Endothelial cell of umbilical vein (primary cell): ENCODE data around the gene LMO4. TPM values are rescaled to one million over a fixed set of nuclear protein-coding genes. Genes with fewer than 3 reads are reported as not detected.

Experiments
- BruUV-seq: library from RNA; stranded (reverse); fragments of 400-500 nt; replicated peaks from 2 replicates; lab custom pipeline; 2021; lab: Mats Ljungman, UMichigan
- CTCF ChIA-PET: fragments of 300-600, 350-600 bp; sonication (Branson Sonifier 250); formaldehyde crosslinking; loops from one replicate; lab custom pipeline; 2021; ENCODE audit warnings: antibody characterized with exemption, inconsistent platforms; lab: Charles Lee
- POLR2A ChIA-PET: fragments of 300-600, 350-600 bp; sonication (Branson Sonifier 250); formaldehyde crosslinking; loops from one replicate; lab custom pipeline; 2021; ENCODE audit warnings: antibody characterized with exemption, inconsistent platforms; lab: Charles Lee
- DNase-seq: peaks from one replicate; pipeline ENCODE4 v3.0.0-alpha.2; 2011; ENCODE audit warnings: low read depth, low spot score
- FAIRE-seq: peaks from 2 replicates; lab custom pipeline; 2011; peaks lifted over from hg19 to GRCh38; lab: Jason Lieb, UNC
- H2AFZ ChIP-seq: 2 replicates; pipeline ENCODE4 v1.6.0; 2012; ENCODE audit warnings: low read depth, low read length, control low read depth, inconsistent platforms
- H3K27ac ChIP-seq: 2 replicates; pipeline ENCODE4 v1.5.1; 2011; ENCODE audit warnings: low read depth, mild to moderate bottlenecking, control low read depth, low read length, moderate library complexity; ENCODE audit not compliant: insufficient read depth
- H3K27me3 ChIP-seq, 2 experiments: 2 replicates each; pipeline versions ENCODE4 v1.6.0 to v1.6.1; 2011; ENCODE audit warnings: low read length in 2 of 2, mixed read lengths in 1 of 2; ENCODE audit not compliant: control insufficient read depth in 2 of 2, insufficient read depth in 2 of 2
- H3K36me3 ChIP-seq, 2 experiments: 2 replicates in 1 of 2; 3 replicates in 1 of 2; pipeline ENCODE4 v1.5.1; 2011; ENCODE audit warnings: low read length in 2 of 2, mild to moderate bottlenecking in 1 of 2, moderate library complexity in 1 of 2; ENCODE audit not compliant: control insufficient read depth in 2 of 2, insufficient read depth in 2 of 2; ENCODE audit errors: extremely low read depth in 1 of 2
- H3K4me1 ChIP-seq: 3 replicates; pipeline ENCODE4 v1.5.1; 2011; ENCODE audit warnings: mild to moderate bottlenecking, low read length; ENCODE audit not compliant: control insufficient read depth, insufficient read depth; ENCODE audit errors: extremely low read depth
- H3K4me2 ChIP-seq: 2 replicates; pipeline ENCODE4 v1.6.1; 2011; ENCODE audit warnings: low read length, control low read depth, mixed read lengths; ENCODE audit not compliant: insufficient read depth
- H3K4me3 ChIP-seq, 3 experiments: fragments of 200-600 bp in 1 of 3; sonication (generic), shearing (Covaris generic) in 1 of 3; replicated peaks in 1 of 3; 2 replicates each; pipeline ENCODE4 v1.5.1; 2011 to 2016; ENCODE audit warnings: control low read depth in 3 of 3, low read length in 3 of 3, mild to moderate bottlenecking in 2 of 3, inconsistent platforms in 1 of 3, low read depth in 1 of 3, moderate library complexity in 1 of 3; ENCODE audit not compliant: insufficient read depth in 1 of 3
- H3K79me2 ChIP-seq: 2 replicates; pipeline ENCODE4 v1.6.0; 2012; ENCODE audit warnings: low read length, inconsistent platforms; ENCODE audit not compliant: control insufficient read depth, insufficient read depth
- H3K9ac ChIP-seq: replicated peaks from 2 replicates; pipeline ENCODE3; 2011; ENCODE audit warnings: low read length, control low read depth; ENCODE audit not compliant: insufficient read depth; ENCODE audit errors: extremely low read depth
- H3K9me1 ChIP-seq: replicated peaks from 3 replicates; pipeline ENCODE4 v1.6.0; 2011; ENCODE audit warnings: mild to moderate bottlenecking, low read length; ENCODE audit not compliant: control insufficient read depth, insufficient read depth; ENCODE audit errors: extremely low read depth
- H3K9me3 ChIP-seq: replicated peaks from 2 replicates; pipeline ENCODE4 v1.5.1; 2012; ENCODE audit warnings: low read length, inconsistent platforms; ENCODE audit not compliant: control insufficient read depth, insufficient read depth
- H4K20me1 ChIP-seq: replicated peaks from 2 replicates; pipeline ENCODE3; 2011; ENCODE audit warnings: mild to moderate bottlenecking, low read length; ENCODE audit not compliant: control insufficient read depth, insufficient read depth; ENCODE audit errors: extremely low read depth
- CTCF ChIP-seq, 2 donors: IDR thresholded peaks; 1 replicate in 1 of 2; 2 replicates in 1 of 2; pipeline ENCODE4 v1.5.1; 2011; ENCODE audit warnings: low read length in 2 of 2, mild to moderate bottlenecking in 2 of 2, moderate library complexity in 2 of 2, control low read depth in 1 of 2, inconsistent platforms in 1 of 2, low read depth in 1 of 2; ENCODE audit not compliant: insufficient read depth in 1 of 2; ENCODE audit errors: extremely low read depth in 1 of 2
- EZH2 ChIP-seq: IDR thresholded peaks from 2 replicates; pipeline ENCODE4 v1.6.1; 2012; ENCODE audit warnings: borderline replicate concordance, low read depth, mild to moderate bottlenecking, moderate library complexity, low read length, inconsistent platforms; ENCODE audit not compliant: severe bottlenecking
- FOS ChIP-seq: IDR thresholded peaks from 2 replicates; pipeline ENCODE4 v1.6.1; 2011; ENCODE audit warnings: mild to moderate bottlenecking, low read length, moderate library complexity, borderline replicate concordance; ENCODE audit not compliant: insufficient read depth
- GATA2 ChIP-seq: IDR thresholded peaks from 2 replicates; pipeline ENCODE4 v1.7.0; 2011; ENCODE audit warnings: low read depth, mild to moderate bottlenecking, moderate library complexity, mixed read lengths, low read length; ENCODE audit not compliant: insufficient read length, insufficient read depth
- JUN ChIP-seq: IDR thresholded peaks from 2 replicates; pipeline ENCODE4 v1.6.1; 2011; ENCODE audit warnings: borderline replicate concordance, low read depth; ENCODE audit not compliant: insufficient read length, insufficient read depth
- MYC ChIP-seq: IDR thresholded peaks from one replicate; pipeline ENCODE4 v1.6.1; 2011; ENCODE audit warnings: mild to moderate bottlenecking, low read depth, low read length
- POLR2A ChIP-seq: IDR thresholded peaks from 2 replicates; pipeline ENCODE4 v1.6.1; 2012; ENCODE audit warnings: low read depth, mild to moderate bottlenecking, control low read depth, low read length
- POLR2AphosphoS5 ChIP-seq: IDR thresholded peaks from 2 replicates; pipeline ENCODE4 v1.6.1; 2012; ENCODE audit warnings: low read depth, mild to moderate bottlenecking, control low read depth, low read length, moderate library complexity; ENCODE audit not compliant: insufficient read depth
- dilution Hi-C: fragments of 300-500 bp; cut with MboI; formaldehyde crosslinking; loops from one replicate; pipeline ENCODE4 v1.15.0; 2019; ENCODE audit warnings: low sequenced_read_pairs; ENCODE audit not compliant: extremely low pct_ligation_motif_present
- intact Hi-C: fragments of 100-400 bp; cut with micrococcal nuclease; formaldehyde crosslinking; loops from one replicate; pipeline ENCODE4 v1.10.0; 2022
- polyA plus RNA-seq, 4 experiments: library from polyadenylated mRNA; depleted of rRNA in 3 of 4; stranded (reverse) in 3 of 4; unstranded in 1 of 4; fragments of >200 nt; gene quantifications; 2 replicates each; pipeline versions ENCODE4 v1.2.1 to v1.2.3, GENCODE V29; 2011 to 2012; ENCODE audit warnings: missing spikeins in 1 of 4
- total RNA-seq: library from RNA; stranded (reverse); gene quantifications from 2 replicates; pipeline ENCODE4 v1.2.3, GENCODE V29; 2021
- TF ChIP-seq, protein P1 (sequence below): IDR thresholded peaks from 2 replicates; pipeline ENCODE4 v1.6.1; 2011; ENCODE audit not compliant: insufficient read depth, insufficient read length

LMO4 gene
- total and polyA plus RNA-seq, 2 donors (not counting 3 experiments of a cell fraction or from before 2014, with no cell fraction given): 24.8 to 36.6 TPM

- dilution Hi-C loops: no loop called here
- Histone ChIP-seq H2AFZ (no peak overlapping the region), H3K9me3 (no peaks in the 10 kb centered on the region), H3K9ac (no peak overlapping the region), H3K27me3 (peaks cover 9 to 10% of the 10 kb centered on the region in 2 experiments), H3K27ac (no peak overlapping the region), H3K36me3 (no peaks in the 10 kb centered on the region), H3K9me1 (no peaks in the 10 kb centered on the region), H3K4me2 (no peak overlapping the region), H4K20me1 (no peaks in the 10 kb centered on the region), H3K4me1 (no peaks in the 10 kb centered on the region), H3K79me2 (no peaks in the 10 kb centered on the region), H3K4me3 (no peak overlapping the region)
- BruUV-seq: no TSS peak
- intact Hi-C loops: no loop called here
- TF ChIP-seq EZH2 (no peak), CTCF (IDR thresholded peaks at IDR 0.05; ENCODE audit: extremely low read depth in 1 of 2, insufficient read depth in 1 of 2, low read depth in 1 of 2, low read length in 2 of 2) (no peak), GATA2 (no peak), POLR2A (no peak), MYC (no peak), FOS (no peak), JUN (no peak), POLR2AphosphoS5 (no peak)
- TF ChIP-seq, protein P1, sequence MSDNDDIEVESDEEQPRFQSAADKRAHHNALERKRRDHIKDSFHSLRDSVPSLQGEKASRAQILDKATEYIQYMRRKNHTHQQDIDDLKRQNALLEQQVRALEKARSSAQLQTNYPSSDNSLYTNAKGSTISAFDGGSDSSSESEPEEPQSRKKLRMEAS: no peak
- POLR2A ChIA-PET: no interaction called here
- no peak for DNase-seq
- CTCF ChIA-PET: interaction anchor here (0.6 kb wide), 1 partner anchor 8 kb away, joined by 3 read pairs; no protein-coding TSS in a partner anchor
- FAIRE-seq: no peak
These were observed 10.5 kb upstream of the LMO4 start for GRCh38 chr1:87318056-87318650.
